Neural progenitor cell (in vitro differentiated cells): Measurements from ENCODE around the gene DOCK11.

Experiments
- EZH2 ChIP-seq: fragments of 200-600 bp; sonication (generic); IDR thresholded peaks from 2 replicates; pipeline ENCODE4 v1.6.1; 2017; ENCODE audit warnings: antibody characterized with exemption, mild to moderate bottlenecking, moderate library complexity
- EZH2phosphoT487 ChIP-seq: fragments of 200-600 bp; sonication (generic); IDR thresholded peaks from 2 replicates; pipeline ENCODE4 v1.6.1; 2017; ENCODE audit warnings: antibody characterized with exemption
- TF ChIP-seq, protein P1 (sequence below): fragments of 200-600 bp; sonication (generic); IDR thresholded peaks from 2 replicates; pipeline ENCODE4 v1.5.1; 2017; ENCODE audit warnings: antibody characterized with exemption, mild to moderate bottlenecking

DNA sequence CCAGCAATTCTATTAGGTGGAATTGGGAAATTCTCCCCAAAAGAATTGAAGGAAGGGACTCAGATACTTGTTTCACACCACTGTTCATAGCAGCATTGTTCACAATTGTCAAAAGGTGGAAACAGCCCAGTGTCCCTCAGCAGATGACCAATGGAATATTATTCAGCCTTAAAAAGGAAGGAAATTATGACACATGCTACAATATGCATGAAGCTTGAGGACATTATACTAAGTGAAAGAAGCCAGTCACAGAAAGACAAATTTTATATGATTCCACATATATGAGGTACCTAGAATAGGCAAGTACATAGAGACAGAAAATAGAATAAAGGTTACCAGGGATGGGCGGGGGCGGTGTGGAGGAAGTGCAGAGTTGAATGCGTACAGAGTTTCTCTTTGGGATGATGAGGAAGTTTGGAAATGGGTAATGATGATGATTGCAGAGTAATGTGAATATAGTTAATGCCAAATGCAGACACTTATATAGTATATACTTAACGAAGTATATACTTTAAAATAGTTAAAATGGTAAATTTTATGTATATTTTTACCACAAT is 29.6 kb downstream of the DOCK11 start:
- TF ChIP-seq, protein P1, sequence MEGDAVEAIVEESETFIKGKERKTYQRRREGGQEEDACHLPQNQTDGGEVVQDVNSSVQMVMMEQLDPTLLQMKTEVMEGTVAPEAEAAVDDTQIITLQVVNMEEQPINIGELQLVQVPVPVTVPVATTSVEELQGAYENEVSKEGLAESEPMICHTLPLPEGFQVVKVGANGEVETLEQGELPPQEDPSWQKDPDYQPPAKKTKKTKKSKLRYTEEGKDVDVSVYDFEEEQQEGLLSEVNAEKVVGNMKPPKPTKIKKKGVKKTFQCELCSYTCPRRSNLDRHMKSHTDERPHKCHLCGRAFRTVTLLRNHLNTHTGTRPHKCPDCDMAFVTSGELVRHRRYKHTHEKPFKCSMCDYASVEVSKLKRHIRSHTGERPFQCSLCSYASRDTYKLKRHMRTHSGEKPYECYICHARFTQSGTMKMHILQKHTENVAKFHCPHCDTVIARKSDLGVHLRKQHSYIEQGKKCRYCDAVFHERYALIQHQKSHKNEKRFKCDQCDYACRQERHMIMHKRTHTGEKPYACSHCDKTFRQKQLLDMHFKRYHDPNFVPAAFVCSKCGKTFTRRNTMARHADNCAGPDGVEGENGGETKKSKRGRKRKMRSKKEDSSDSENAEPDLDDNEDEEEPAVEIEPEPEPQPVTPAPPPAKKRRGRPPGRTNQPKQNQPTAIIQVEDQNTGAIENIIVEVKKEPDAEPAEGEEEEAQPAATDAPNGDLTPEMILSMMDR = no peak
- TF ChIP-seq EZH2 = no peak
- no peak for TF ChIP-seq EZH2phosphoT487
